Vagina (tissue), 2 donors: ENCODE measurements around the gene MEGF6. TPM values are rescaled to one million over a fixed set of nuclear protein-coding genes. Genes with fewer than 3 reads are reported as not detected.

Source experiments
- DNase-seq, 2 donors: peaks; one replicate each; pipeline ENCODE4 v3.0.0-alpha.2; 2017; ENCODE audit errors: extremely low spot score in 2 of 2
- H3K27ac ChIP-seq: fragments of 200-600 bp; sonication (generic); one replicate; pipeline ENCODE4 v1.5.1; 2019
- H3K27me3 ChIP-seq: fragments of 200-600 bp; sonication (generic); one replicate; pipeline ENCODE4 v1.5.1; 2019
- H3K36me3 ChIP-seq, 2 donors: fragments of 200-600 bp; sonication (generic); one replicate each; pipeline ENCODE4 v1.5.1; 2017 to 2019
- H3K4me1 ChIP-seq: fragments of 200-600 bp; sonication (generic); one replicate; pipeline ENCODE4 v1.5.1; 2019
- H3K4me3 ChIP-seq, 2 donors: fragments of 200-600 bp; sonication (generic); 1 replicate in 1 of 2; 2 replicates in 1 of 2; pipeline ENCODE4 v1.5.1; 2016 to 2019
- H3K9me3 ChIP-seq: fragments of 200-600 bp; sonication (generic); one replicate; pipeline ENCODE4 v1.5.1; 2019
- CTCF ChIP-seq, 3 experiments: fragments of 450-650 bp in 2 of 3; fragments of 200-600 bp in 1 of 3; sonication (generic) in 1 of 3; IDR thresholded peaks; one replicate each; pipeline ENCODE4 v1.5.1; 2017 to 2019; ENCODE audit warnings: antibody characterized with exemption in 3 of 3, mild to moderate bottlenecking in 2 of 3, moderate library complexity in 2 of 3
- POLR2A ChIP-seq, 2 donors: fragments of 450-650 bp; IDR thresholded peaks; one replicate each; pipeline ENCODE4 v1.6.1; 2017; ENCODE audit warnings: antibody characterized with exemption in 2 of 2, mild to moderate bottlenecking in 2 of 2, moderate library complexity in 2 of 2
- POLR2AphosphoS5 ChIP-seq, 2 donors: sonication (generic); formaldehyde crosslinking; IDR thresholded peaks; one replicate each; pipeline ENCODE4 v1.9.0; 2017; ENCODE audit warnings: antibody characterized with exemption in 2 of 2, mild to moderate bottlenecking in 2 of 2, low read depth in 1 of 2; ENCODE audit not compliant: insufficient read depth in 1 of 2
- intact Hi-C: fragments of 100-400 bp; cut with DNase I; formaldehyde crosslinking; loops from one replicate; pipeline ENCODE4 v1.15.1; 2023
- total RNA-seq: library from RNA; depleted of rRNA; stranded (reverse); fragments of >200 nt; gene quantifications from one replicate; pipeline ENCODE4 v1.2.3, GENCODE V29; 2016

The MEGF6 gene
- total RNA-seq, 1 donor from 2014 or later, result 37.6 TPM

GRCh38 chr1:3598522-3599285 is 12.6 kb downstream of the MEGF6 start:
- DNase-seq, result no peak
- Histone ChIP-seq H3K4me3 (no peak overlapping the region), H3K27me3 (no peaks in the 10 kb centered on the region), H3K36me3 (no peaks in the 10 kb centered on the region), H3K4me1 (peaks cover 15% of the 10 kb centered on the region), H3K9me3 (no peaks in the 10 kb centered on the region), H3K27ac (no peak overlapping the region)
- intact Hi-C loops, result no loop called here
- TF ChIP-seq CTCF (IDR thresholded peaks at IDR 0.05), result no peak
- no peak for TF ChIP-seq POLR2AphosphoS5 (IDR thresholded peaks at IDR 0.05; ENCODE audit: insufficient read depth in 1 of 2, low read depth in 1 of 2)
- TF ChIP-seq POLR2A (IDR thresholded peaks at IDR 0.05), result no peak

DNA sequence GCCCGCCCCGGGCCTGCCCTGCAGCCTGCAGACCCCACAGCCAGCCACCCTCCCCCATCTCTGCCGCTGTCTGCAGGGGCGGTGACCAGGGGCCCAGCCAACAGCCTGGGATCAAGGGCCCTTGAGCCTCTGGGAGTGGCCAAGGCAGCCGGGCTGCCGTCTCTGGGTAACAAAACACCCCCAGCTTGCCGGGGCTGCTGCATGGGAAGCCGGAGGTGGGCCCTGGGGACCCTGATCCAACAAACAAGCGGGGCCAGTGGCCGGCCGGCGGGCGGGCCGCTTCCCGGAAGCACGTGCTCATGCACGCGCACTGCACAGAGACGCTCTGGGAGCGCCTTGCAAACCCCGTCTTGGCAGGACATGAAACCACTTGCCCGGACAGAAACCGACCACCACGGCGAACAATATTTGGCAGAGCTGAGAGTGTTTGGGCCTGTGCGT is 13.2 kb downstream of the MEGF6 start:
- H3K4me3 ChIP-seq, result no peak overlapping the region
- intact Hi-C loops, result no loop called here

GRCh38 chr1:3597599-3597964 is 13.7 kb downstream of the MEGF6 start:
- Histone ChIP-seq H3K27ac (no peak overlapping the region), H3K27me3 (no peaks in the 10 kb centered on the region), H3K36me3 (no peaks in the 10 kb centered on the region), H3K4me1 (peaks cover 15% of the 10 kb centered on the region), H3K4me3 (no peak overlapping the region), H3K9me3 (no peaks in the 10 kb centered on the region)
- TF ChIP-seq CTCF (IDR thresholded peaks at IDR 0.05), result no peak
- no peak for TF ChIP-seq POLR2A (IDR thresholded peaks at IDR 0.05)
- TF ChIP-seq POLR2AphosphoS5 (IDR thresholded peaks at IDR 0.05; ENCODE audit: insufficient read depth in 1 of 2, low read depth in 1 of 2), result no peak
- intact Hi-C loops, result no loop called here
- no peak for DNase-seq

More for the DNA sequence above, 13.2 kb downstream of the MEGF6 start:
- Histone ChIP-seq H3K36me3 (no peaks in the 10 kb centered on the region), H3K27me3 (no peaks in the 10 kb centered on the region), H3K4me1 (peaks cover 15% of the 10 kb centered on the region), H3K9me3 (no peaks in the 10 kb centered on the region), H3K27ac (no peak overlapping the region)
- TF ChIP-seq CTCF (IDR thresholded peaks at IDR 0.05) (no peak), POLR2AphosphoS5 (IDR thresholded peaks at IDR 0.05; ENCODE audit: insufficient read depth in 1 of 2, low read depth in 1 of 2) (no peak), POLR2A (IDR thresholded peaks at IDR 0.05) (no peak)
- DNase-seq, result no peak

DNA sequence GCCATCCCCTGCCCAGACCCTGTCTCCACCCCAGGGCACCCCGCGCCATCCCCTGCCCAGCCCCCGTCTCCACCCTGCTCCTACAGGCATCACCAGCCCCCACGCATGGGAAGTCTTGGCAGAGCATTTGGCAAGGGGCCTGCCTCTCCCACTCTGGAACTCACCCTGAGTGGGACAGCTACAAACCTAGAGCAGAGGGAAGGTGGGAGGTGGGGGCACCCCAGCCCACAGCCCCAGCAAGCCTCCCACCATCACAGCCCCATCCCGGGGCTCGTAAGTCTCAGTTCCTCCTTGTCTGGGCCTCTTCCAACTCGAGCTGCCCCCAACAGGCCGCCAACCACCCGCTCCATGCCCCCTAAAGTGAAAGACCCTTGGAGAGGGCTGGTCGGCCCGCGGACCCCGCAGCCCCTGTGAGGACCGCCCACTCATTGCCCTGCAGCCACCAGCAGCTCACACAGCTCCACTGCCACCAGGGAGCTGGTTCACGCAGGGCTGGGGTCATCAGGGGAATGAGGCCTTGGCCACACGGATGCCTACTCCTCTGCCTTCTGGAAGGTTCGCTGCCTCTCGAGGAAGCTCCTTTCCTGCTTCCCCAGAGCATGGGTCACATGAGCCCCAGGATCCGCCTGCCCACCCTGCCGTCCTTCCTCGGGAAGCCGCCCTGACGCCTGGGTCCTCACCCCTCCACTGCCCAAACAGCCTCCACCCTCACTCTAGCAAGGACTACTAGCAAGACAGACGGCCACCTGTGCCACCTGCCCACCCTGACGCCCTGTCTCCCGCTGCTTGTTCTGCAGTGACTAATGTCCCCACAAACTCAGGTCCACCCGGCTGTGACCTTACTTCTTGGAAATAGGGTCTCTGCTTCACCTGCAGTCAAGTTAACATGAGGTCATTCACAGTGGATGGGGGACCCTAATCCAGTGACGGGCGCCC is 14.4 kb downstream of the MEGF6 start:
- intact Hi-C loops, result no loop called here
- no peak for DNase-seq
- H3K27ac ChIP-seq, result no peak overlapping the region

More for the DNA sequence above, 14.4 kb downstream of the MEGF6 start:
- H3K4me3 ChIP-seq, result no peak overlapping the region
- no peaks in the 10 kb centered on the region for H3K27me3 ChIP-seq
- no peaks in the 10 kb centered on the region for H3K9me3 ChIP-seq
- peaks cover 15% of the 10 kb centered on the region for H3K4me1 ChIP-seq
- no peaks in the 10 kb centered on the region for H3K36me3 ChIP-seq
- TF ChIP-seq CTCF (IDR thresholded peaks at IDR 0.05), result no peak
- no peak for TF ChIP-seq POLR2AphosphoS5 (IDR thresholded peaks at IDR 0.05; ENCODE audit: insufficient read depth in 1 of 2, low read depth in 1 of 2)
- no peak for TF ChIP-seq POLR2A (IDR thresholded peaks at IDR 0.05)
